ENCODE measurements around the gene ITGB1BP1. TPM values are rescaled to one million over a fixed set of nuclear protein-coding genes. Genes with fewer than 3 reads are reported as not detected.

The ITGB1BP1 gene
- total and polyA plus RNA-seq, 7 experiments from 2014 or later = 45.1 to 123 (median 56.1) TPM

DNA sequence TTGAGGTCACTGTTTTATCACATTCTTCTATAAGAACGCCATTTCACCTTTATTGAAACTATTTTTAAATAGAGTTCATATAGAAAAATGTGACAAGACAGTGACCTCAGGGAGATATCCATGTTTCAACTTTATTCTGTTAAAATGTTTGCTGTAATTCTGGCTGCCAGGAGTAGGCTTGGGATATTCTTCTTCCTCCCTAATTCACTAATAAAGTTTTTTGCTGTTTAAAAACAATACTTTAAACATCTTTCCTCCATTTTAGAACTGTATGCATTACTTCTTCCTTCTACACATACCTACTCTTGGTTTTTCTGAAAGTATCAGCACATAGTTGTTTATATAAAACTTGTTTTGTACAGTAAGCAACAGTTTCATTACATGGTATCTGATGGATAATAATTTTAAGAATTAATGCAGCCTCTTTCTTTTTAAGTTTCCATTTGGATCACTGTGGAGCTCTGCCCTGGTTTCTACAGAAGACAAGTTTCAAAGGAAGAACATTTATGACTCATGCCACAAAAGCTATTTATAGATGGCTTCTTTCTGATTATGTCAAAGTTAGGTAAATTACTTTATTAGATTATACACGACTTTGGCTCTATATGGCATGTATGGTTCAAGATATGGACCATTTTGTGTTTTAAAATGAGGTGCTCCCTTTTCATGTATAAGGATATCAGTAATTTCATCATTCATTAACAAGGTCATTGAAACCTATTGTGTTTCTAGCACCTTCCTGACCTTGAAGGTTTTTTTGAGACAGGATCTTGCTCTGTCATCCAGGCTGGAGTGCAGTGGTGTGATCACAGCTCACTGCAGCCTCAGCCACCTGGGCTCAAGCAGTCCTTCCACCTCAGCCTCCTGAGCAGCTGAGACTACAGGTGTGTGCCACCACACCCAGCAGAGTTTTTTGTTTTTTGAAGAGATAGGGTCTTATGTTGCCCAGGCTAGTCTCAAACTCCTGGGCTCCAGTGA lies 7.3 kb upstream of the ITGB1BP1 start:
- Mint-ChIP-seq H3K4me1 (peaks cover 0 to 17% (median 0%) of the 10 kb centered on the region in 7 donors), H3K36me3 (peaks cover 14 to 53% (median 32%) of the 10 kb centered on the region in 5 donors), H3K4me3 (no peak overlapping the region), H3K27ac (peak overlapping the region in 2 of 9 donors; percentile 6 to 27), H3K27me3 (no peaks in the 10 kb centered on the region), H3K9me3 (no peaks in the 10 kb centered on the region)
- H3K27me3 ChIP-seq (ENCODE audit: control insufficient read depth in 2 of 2, insufficient read depth in 2 of 2, low read length in 2 of 2) = no peaks in the 10 kb centered on the region
- CTCF ChIA-PET = no interaction called here
- DNase-seq (no peak), ATAC-seq (no peak)
- H3K9me3 ChIP-seq (ENCODE audit: control insufficient read depth in 2 of 3, low read length in 3 of 3) = no peaks in the 10 kb centered on the region
- intact Hi-C loops (cut with micrococcal nuclease) = no loop called here
- peaks cover 4 to 55% (median 13%) of the 10 kb centered on the region in 3 experiments for H3K36me3 ChIP-seq (ENCODE audit: control insufficient read depth in 2 of 3, insufficient read depth in 3 of 3, low read length in 3 of 3)
- no peak overlapping the region for H3K4me3 ChIP-seq (ENCODE audit: low read length)
- POLR2A ChIA-PET = interaction anchor here (1.2 kb wide), 1 partner anchor 43 kb away, joined by 3 read pairs; no protein-coding TSS in a partner anchor
- H3K27ac ChIP-seq (ENCODE audit: low read depth, low read length) = no peak overlapping the region
- no peaks in the 10 kb centered on the region for H3K4me1 ChIP-seq (ENCODE audit: control insufficient read depth in 2 of 2, insufficient read depth in 2 of 2, low read length in 2 of 2)

GRCh38 chr2:9428965-9429577 lies 5.7 kb upstream of the ITGB1BP1 start:
- Mint-ChIP-seq H3K36me3 (peaks cover 9 to 43% (median 23%) of the 10 kb centered on the region in 5 donors), H3K4me1 (peaks cover 0 to 19% (median 0%) of the 10 kb centered on the region in 7 donors), H3K9me3 (no peaks in the 10 kb centered on the region), H3K27me3 (no peaks in the 10 kb centered on the region), H3K4me3 (no peak overlapping the region), H3K27ac (no peak overlapping the region)
- ChIA-PET CTCF (interaction anchor here (1.2 kb wide), 1 partner anchor 12 kb away, joined by 3 read pairs; no protein-coding TSS in a partner anchor), POLR2A (no interaction called here)
- H3K27me3 ChIP-seq (ENCODE audit: control insufficient read depth in 2 of 2, insufficient read depth in 2 of 2, low read length in 2 of 2) = no peaks in the 10 kb centered on the region
- no peak overlapping the region for H3K27ac ChIP-seq (ENCODE audit: low read depth, low read length)
- H3K36me3 ChIP-seq (ENCODE audit: control insufficient read depth in 2 of 3, insufficient read depth in 3 of 3, low read length in 3 of 3) = peaks cover 4 to 44% (median 13%) of the 10 kb centered on the region in 3 experiments
- intact Hi-C loops (cut with micrococcal nuclease) = loop anchor here (10.0 kb wide), 2 partner anchors 1016 to 1726 kb away; partner anchors contain the start of genes SLC66A3 (in 2 of the 2) and ODC1 (in 1 of the 2)
- DNase-seq (no peak), ATAC-seq (no peak)
- H3K9me3 ChIP-seq (ENCODE audit: control insufficient read depth in 2 of 3, low read length in 3 of 3) = no peaks in the 10 kb centered on the region
- no peak overlapping the region for H3K4me3 ChIP-seq (ENCODE audit: low read length)
- H3K4me1 ChIP-seq (ENCODE audit: control insufficient read depth in 2 of 2, insufficient read depth in 2 of 2, low read length in 2 of 2) = peaks cover 7 to 12% of the 10 kb centered on the region in 2 donors

- peak overlapping the region; percentile 84 for H3K27ac ChIP-seq (ENCODE audit: low read depth, low read length)
- ATAC-seq (no peak), DNase-seq (no peak)
- Mint-ChIP-seq H3K36me3 (peaks cover 0 to 7% (median 4%) of the 10 kb centered on the region in 5 donors), H3K27me3 (no peaks in the 10 kb centered on the region), H3K4me3 (no peak overlapping the region), H3K27ac (peak overlapping the region in 4 of 9 donors; percentile 82 to 95 (median 90)), H3K4me1 (peaks cover 19 to 34% (median 26%) of the 10 kb centered on the region in 7 donors), H3K9me3 (no peaks in the 10 kb centered on the region)
- peaks cover 22 to 23% of the 10 kb centered on the region in 2 donors for H3K4me1 ChIP-seq (ENCODE audit: control insufficient read depth in 2 of 2, insufficient read depth in 2 of 2, low read length in 2 of 2)
- peaks cover 0 to 11% (median 0%) of the 10 kb centered on the region in 3 experiments for H3K36me3 ChIP-seq (ENCODE audit: control insufficient read depth in 2 of 3, insufficient read depth in 3 of 3, low read length in 3 of 3)
- H3K9me3 ChIP-seq (ENCODE audit: control insufficient read depth in 2 of 3, low read length in 3 of 3) = no peaks in the 10 kb centered on the region
- peak overlapping the region; percentile 90 for H3K4me3 ChIP-seq (ENCODE audit: low read length)
- H3K27me3 ChIP-seq (ENCODE audit: control insufficient read depth in 2 of 2, insufficient read depth in 2 of 2, low read length in 2 of 2) = no peaks in the 10 kb centered on the region
- intact Hi-C loops (cut with micrococcal nuclease) = loop anchor here (5.0 to 10.0 kb wide), 7 partner anchors 358 to 1730 kb away; partner anchors contain the start of genes KIDINS220 (in 2 of the 2), SLC66A3 (in 2 of the 2), KLF11 (in 1 of the 2) and MBOAT2 (in 1 of the 2)
- ChIA-PET CTCF (no interaction called here), POLR2A (interaction anchor here (0.6 to 1.3 kb wide), 4 partner anchors 43 to 696 kb away, joined by 3 read pairs; no protein-coding TSS in a partner anchor)
These were observed 1.3 kb upstream of the ITGB1BP1 start for GRCh38 chr2:9424447-9425164.

- DNase-seq = peak in 2 of 9 donors; percentile 19 to 46
- Histone ChIP-seq H3K4me3 (ENCODE audit: low read length) (peak overlapping the region; percentile 90), H3K36me3 (ENCODE audit: control insufficient read depth in 2 of 3, insufficient read depth in 3 of 3, low read length in 3 of 3) (peaks cover 0 to 8% (median 0%) of the 10 kb centered on the region in 3 experiments), H3K27ac (ENCODE audit: low read depth, low read length) (peak overlapping the region; percentile 84), H3K4me1 (ENCODE audit: control insufficient read depth in 2 of 2, insufficient read depth in 2 of 2, low read length in 2 of 2) (peaks cover 22 to 24% of the 10 kb centered on the region in 2 donors), H3K27me3 (ENCODE audit: control insufficient read depth in 2 of 2, insufficient read depth in 2 of 2, low read length in 2 of 2) (no peaks in the 10 kb centered on the region), H3K9me3 (ENCODE audit: control insufficient read depth in 2 of 3, low read length in 3 of 3) (no peaks in the 10 kb centered on the region)
- POLR2A ChIA-PET = interaction anchor here (0.6 to 2.1 kb wide), 7 partner anchors 47 to 742 kb away, joined by 3 to 11 read pairs (median 5); partner anchors contain the start of genes ADAM17 and ID2
- no peaks in the 10 kb centered on the region for H3K27me3 Mint-ChIP-seq
- peaks cover 0 to 7% (median 3%) of the 10 kb centered on the region in 5 donors for H3K36me3 Mint-ChIP-seq
- no peak overlapping the region for H3K4me3 Mint-ChIP-seq
- no peaks in the 10 kb centered on the region for H3K9me3 Mint-ChIP-seq
- H3K4me1 Mint-ChIP-seq = peaks cover 19 to 40% (median 28%) of the 10 kb centered on the region in 7 donors
- peak; percentile 15 for ATAC-seq
- intact Hi-C loops (cut with micrococcal nuclease) = loop anchor here (1.0 to 10.0 kb wide), 15 partner anchors 50 to 1731 kb away; partner anchors contain the start of genes ADAM17 (in 2 of the 2), HPCAL1 (in 2 of the 2), IAH1 (in 2 of the 2) and KIDINS220 (in 2 of the 2)
- CTCF ChIA-PET = no interaction called here
- H3K27ac Mint-ChIP-seq = peak overlapping the region in 5 of 9 donors; percentile 82 to 97 (median 93)
These were observed 569 bp upstream of the ITGB1BP1 start for GRCh38 chr2:9423922-9424272.

GRCh38 chr2:9422321-9423099 lies 818 bp downstream of the ITGB1BP1 start:
- peak overlapping the region; percentile 90 for H3K4me3 ChIP-seq (ENCODE audit: low read length)
- ChIA-PET CTCF (no interaction called here), POLR2A (interaction anchor here (0.5 to 2.1 kb wide), 6 partner anchors 48 to 741 kb away, joined by 3 to 11 read pairs (median 6); partner anchors contain the start of genes ADAM17 and ID2)
- no peaks in the 10 kb centered on the region for H3K27me3 ChIP-seq (ENCODE audit: control insufficient read depth in 2 of 2, insufficient read depth in 2 of 2, low read length in 2 of 2)
- Mint-ChIP-seq H3K4me1 (peaks cover 20 to 45% (median 32%) of the 10 kb centered on the region in 7 donors), H3K27ac (peak overlapping the region in 8 of 9 donors; percentile 62 to 93 (median 88)), H3K36me3 (peaks cover 0 to 9% (median 6%) of the 10 kb centered on the region in 5 donors), H3K4me3 (peak overlapping the region in 5 of 10 donors; percentile 87 to 95 (median 92)), H3K9me3 (no peaks in the 10 kb centered on the region), H3K27me3 (no peaks in the 10 kb centered on the region)
- peak; percentile 17 to 56 (median 40) for DNase-seq
- intact Hi-C loops (cut with micrococcal nuclease) = loop anchor here (1.0 to 10.0 kb wide), 15 partner anchors 52 to 1732 kb away; partner anchors contain the start of genes ADAM17 (in 2 of the 2), HPCAL1 (in 2 of the 2), IAH1 (in 2 of the 2) and KIDINS220 (in 2 of the 2)
- peaks cover 22 to 24% of the 10 kb centered on the region in 2 donors for H3K4me1 ChIP-seq (ENCODE audit: control insufficient read depth in 2 of 2, insufficient read depth in 2 of 2, low read length in 2 of 2)
- no peaks in the 10 kb centered on the region for H3K9me3 ChIP-seq (ENCODE audit: control insufficient read depth in 2 of 3, low read length in 3 of 3)
- H3K36me3 ChIP-seq (ENCODE audit: control insufficient read depth in 2 of 3, insufficient read depth in 3 of 3, low read length in 3 of 3) = peaks cover 0 to 8% (median 0%) of the 10 kb centered on the region in 3 experiments
- ATAC-seq = peak; percentile 19
- peak overlapping the region; percentile 84 for H3K27ac ChIP-seq (ENCODE audit: low read depth, low read length)

Data from naive thymus-derived CD4-positive, alpha-beta T cell (primary cell).